ENCODE results near the gene WIPF3.
A peak's percentile ranks its signal among the peaks of the same experiment; 100 is the strongest.
"Not testable (repeated sequence)": the region's sequence is repeated elsewhere in the genome, so short reads cannot be mapped to it uniquely, and the experiment has no call there.

Gene WIPF3

GRCh38 chr7:29956487-29956836 lies 150.2 kb downstream of the WIPF3 start:
- peaks cover 4% of the 10 kb centered on the region; the same call in 1 of the 2 replicates for H3K9me3 ChIP-seq (ENCODE audit: control insufficient read depth, insufficient read depth, low read length)
- peaks cover 3% of the 10 kb centered on the region; the same call in 1 of the 2 replicates for H3K79me2 ChIP-seq (ENCODE audit: control insufficient read depth, low read length)
- no peak for TF ChIP-seq CTCF (IDR thresholded peaks at IDR 0.05; ENCODE audit: low read depth, low read length, poor library complexity, severe bottlenecking)
- TF ChIP-seq EZH2phosphoT487 (IDR thresholded peaks at IDR 0.05; ENCODE audit: borderline replicate concordance, low read length) = no peak
- H3K4me3 ChIP-seq (ENCODE audit: low read length) = no peak overlapping the region
- peaks cover 3% of the 10 kb centered on the region; the same call in 1 of the 2 replicates for H3F3A ChIP-seq (ENCODE audit: control insufficient read depth, insufficient read depth)
- H4K20me1 ChIP-seq (ENCODE audit: control insufficient read depth, insufficient read depth, low read depth, low read length) = no peaks in the 10 kb centered on the region
- no peaks in the 10 kb centered on the region for H3K27me3 ChIP-seq (ENCODE audit: control insufficient read depth, low read length)
- peaks cover 36% of the 10 kb centered on the region for H3K4me1 ChIP-seq (ENCODE audit: control insufficient read depth, low read length)
- peak overlapping the region; percentile 46 for H3K4me2 ChIP-seq (ENCODE audit: low read length)
- H3K27ac ChIP-seq (ENCODE audit: low read depth, low read length) = no peak overlapping the region
- peaks cover 44% of the 10 kb centered on the region for H3K36me3 ChIP-seq (ENCODE audit: control insufficient read depth, low read length)
- H3K9me2 ChIP-seq (replicated peaks; ENCODE audit: control insufficient read depth, low read length) = no peaks in the 10 kb centered on the region

- Histone ChIP-seq H3K4me1 (ENCODE audit: control insufficient read depth, low read length) (peaks cover 36% of the 10 kb centered on the region), H4K20me1 (ENCODE audit: control insufficient read depth, insufficient read depth, low read depth, low read length) (no peaks in the 10 kb centered on the region), H3K36me3 (ENCODE audit: control insufficient read depth, low read length) (peaks cover 32% of the 10 kb centered on the region), H3K4me2 (ENCODE audit: low read length) (no peak overlapping the region; the same call in 1 of the 2 replicates), H3K9me3 (ENCODE audit: control insufficient read depth, insufficient read depth, low read length) (no peaks in the 10 kb centered on the region), H3K9me2 (replicated peaks; ENCODE audit: control insufficient read depth, low read length) (no peaks in the 10 kb centered on the region), H3K79me2 (ENCODE audit: control insufficient read depth, low read length) (peaks cover 3% of the 10 kb centered on the region; the same call in 1 of the 2 replicates), H3K4me3 (ENCODE audit: low read length) (no peak overlapping the region), H3K27me3 (ENCODE audit: control insufficient read depth, low read length) (no peaks in the 10 kb centered on the region), H3F3A (ENCODE audit: control insufficient read depth, insufficient read depth) (peaks cover 3% of the 10 kb centered on the region; the same call in 1 of the 2 replicates), H3K27ac (ENCODE audit: low read depth, low read length) (no peak overlapping the region)
- TF ChIP-seq CTCF (IDR thresholded peaks at IDR 0.05; ENCODE audit: low read depth, low read length, poor library complexity, severe bottlenecking) (no peak), EZH2phosphoT487 (IDR thresholded peaks at IDR 0.05; ENCODE audit: borderline replicate concordance, low read length) (no peak)
Measured at GRCh38 chr7:29957521-29958310, 151.4 kb downstream of the WIPF3 start.

GRCh38 chr7:29958667-29959358 lies 152.5 kb downstream of the WIPF3 start:
- no peak overlapping the region for H3K4me2 ChIP-seq (ENCODE audit: low read length)
- peaks cover 21% of the 10 kb centered on the region for H3K36me3 ChIP-seq (ENCODE audit: control insufficient read depth, low read length)
- H3K27me3 ChIP-seq (ENCODE audit: control insufficient read depth, low read length) = no peaks in the 10 kb centered on the region
- peaks cover 3% of the 10 kb centered on the region; the same call in 1 of the 2 replicates for H3F3A ChIP-seq (ENCODE audit: control insufficient read depth, insufficient read depth)
- no peaks in the 10 kb centered on the region for H3K9me2 ChIP-seq (replicated peaks; ENCODE audit: control insufficient read depth, low read length)
- H3K4me1 ChIP-seq (ENCODE audit: control insufficient read depth, low read length) = peaks cover 36% of the 10 kb centered on the region
- H3K27ac ChIP-seq (ENCODE audit: low read depth, low read length) = no peak overlapping the region
- H3K79me2 ChIP-seq (ENCODE audit: control insufficient read depth, low read length) = peaks cover 3% of the 10 kb centered on the region; the same call in 1 of the 2 replicates
- H4K20me1 ChIP-seq (ENCODE audit: control insufficient read depth, insufficient read depth, low read depth, low read length) = no peaks in the 10 kb centered on the region
- H3K4me3 ChIP-seq (ENCODE audit: low read length) = no peak overlapping the region
- H3K9me3 ChIP-seq (ENCODE audit: control insufficient read depth, insufficient read depth, low read length) = no peaks in the 10 kb centered on the region
- no peak for TF ChIP-seq EZH2phosphoT487 (IDR thresholded peaks at IDR 0.05; ENCODE audit: borderline replicate concordance, low read length)

GRCh38 chr7:29961611-29962010 lies 155.3 kb downstream of the WIPF3 start:
- not testable (repeated sequence) for H3K9me2 ChIP-seq (replicated peaks; ENCODE audit: control insufficient read depth, low read length); H3K9me3 ChIP-seq (ENCODE audit: control insufficient read depth, insufficient read depth, low read length); H3K27ac ChIP-seq (ENCODE audit: low read depth, low read length); H3K79me2 ChIP-seq (ENCODE audit: control insufficient read depth, low read length); H3K36me3 ChIP-seq (ENCODE audit: control insufficient read depth, low read length); H3K4me2 ChIP-seq (ENCODE audit: low read length); H3F3A ChIP-seq (ENCODE audit: control insufficient read depth, insufficient read depth); H4K20me1 ChIP-seq (ENCODE audit: control insufficient read depth, insufficient read depth, low read depth, low read length); H3K27me3 ChIP-seq (ENCODE audit: control insufficient read depth, low read length); H3K4me3 ChIP-seq (ENCODE audit: low read length)
- H3K4me1 ChIP-seq (ENCODE audit: control insufficient read depth, low read length) = peaks cover 25% of the 10 kb centered on the region
